Tibial nerve (tissue), 4 donors: ENCODE measurements around the gene GALNT10. TPM values are rescaled to one million over a fixed set of nuclear protein-coding genes. Genes with fewer than 3 reads are reported as not detected.

Experiments
- DNase-seq, 2 donors: peaks; one replicate each; pipeline ENCODE4 v3.0.0-alpha.2; 2019; ENCODE audit warnings: low spot score in 2 of 2
- H3K27ac ChIP-seq, 4 donors: fragments of 200-600 bp; sonication (generic) in 3 of 4; one replicate each; pipeline ENCODE4 v1.5.1; 2017 to 2019; ENCODE audit warnings: mild to moderate bottlenecking in 1 of 4
- H3K27me3 ChIP-seq, 2 donors: fragments of 200-600 bp; sonication (generic) in 1 of 2; one replicate each; pipeline versions ENCODE4 v1.5.1 to v1.6.0; 2017 to 2019
- H3K36me3 ChIP-seq, 3 donors: fragments of 200-600 bp; sonication (generic); one replicate each; pipeline ENCODE4 v1.5.1; 2018 to 2019
- H3K4me1 ChIP-seq, 4 donors: fragments of 200-600 bp; sonication (generic) in 3 of 4; one replicate each; pipeline ENCODE4 v1.5.1; 2017 to 2019
- H3K4me3 ChIP-seq, 4 donors: fragments of 200-600 bp; sonication (generic) in 3 of 4; one replicate each; pipeline ENCODE4 v1.5.1; 2017 to 2019; ENCODE audit warnings: mild to moderate bottlenecking in 1 of 4, moderate library complexity in 1 of 4
- H3K9me3 ChIP-seq, 4 donors: fragments of 200-600 bp; sonication (generic) in 3 of 4; one replicate each; pipeline ENCODE4 v1.5.1; 2017 to 2019
- EP300 ChIP-seq, 2 donors: sonication (generic); formaldehyde crosslinking; IDR thresholded peaks; one replicate each; pipeline ENCODE4 v1.6.1; 2017; ENCODE audit warnings: antibody characterized with exemption in 2 of 2, mild to moderate bottlenecking in 1 of 2
- POLR2A ChIP-seq, 2 donors: fragments of 450-650 bp; IDR thresholded peaks; one replicate each; pipeline ENCODE4 v1.6.1; 2017; ENCODE audit warnings: antibody characterized with exemption in 2 of 2, mild to moderate bottlenecking in 2 of 2, moderate library complexity in 2 of 2
- whole genome bisulfite sequencing, 2 donors: methylation state at CpG; one replicate each; pipeline ENCODE4 v1.1.5; 2018; 5-methylcytosine and 5-hydroxymethylcytosine counted together
- total RNA-seq, 4 donors: library from RNA; depleted of rRNA; stranded (reverse); fragments of >200 nt; gene quantifications; one replicate each; pipeline ENCODE4 v1.1.0, GENCODE V29; 2016
- TF ChIP-seq, protein P1 (sequence below), 5 experiments: fragments of 200-600 bp in 3 of 5; fragments of 450-650 bp in 2 of 5; sonication (generic) in 3 of 5; IDR thresholded peaks; one replicate each; pipeline ENCODE4 v1.5.1; 2016 to 2019; ENCODE audit warnings: antibody characterized with exemption in 5 of 5, mild to moderate bottlenecking in 3 of 5, moderate library complexity in 2 of 5

Gene GALNT10
- total RNA-seq, 4 donors from 2014 or later, result 24.1 to 41.2 (median 26.7) TPM

DNA sequence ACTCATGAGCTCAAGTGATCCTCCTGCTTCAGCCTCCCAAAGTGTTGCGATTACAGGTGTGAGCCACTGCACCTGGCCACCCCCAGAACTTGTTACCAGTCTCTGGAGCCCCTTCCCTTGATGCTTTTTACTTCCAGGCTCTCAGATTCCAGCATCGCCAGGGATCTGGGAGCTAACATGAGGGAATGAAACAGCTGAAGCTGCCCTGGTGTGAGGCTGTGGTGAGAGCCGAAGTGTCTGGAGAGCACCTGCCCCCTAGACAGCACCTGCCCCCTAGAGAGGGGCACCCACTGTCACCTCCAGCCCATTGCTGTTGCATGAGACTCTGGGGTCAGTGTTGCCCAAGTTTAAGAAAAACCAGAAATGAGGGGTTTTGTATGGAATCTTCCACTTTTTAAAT lies 131.0 kb downstream of the GALNT10 start:
- Histone ChIP-seq H3K9me3 (no peaks in the 10 kb centered on the region), H3K27ac (no peak overlapping the region), H3K27me3 (no peaks in the 10 kb centered on the region), H3K4me3 (no peak overlapping the region), H3K36me3 (peaks cover 0 to 11% (median 0%) of the 10 kb centered on the region in 3 donors), H3K4me1 (peaks cover 0 to 20% (median 0%) of the 10 kb centered on the region in 4 donors)
- DNase-seq, result no peak
- TF ChIP-seq POLR2A (IDR thresholded peaks at IDR 0.05), result no peak
- no peak for TF ChIP-seq EP300 (IDR thresholded peaks at IDR 0.05)
- TF ChIP-seq, protein P1, sequence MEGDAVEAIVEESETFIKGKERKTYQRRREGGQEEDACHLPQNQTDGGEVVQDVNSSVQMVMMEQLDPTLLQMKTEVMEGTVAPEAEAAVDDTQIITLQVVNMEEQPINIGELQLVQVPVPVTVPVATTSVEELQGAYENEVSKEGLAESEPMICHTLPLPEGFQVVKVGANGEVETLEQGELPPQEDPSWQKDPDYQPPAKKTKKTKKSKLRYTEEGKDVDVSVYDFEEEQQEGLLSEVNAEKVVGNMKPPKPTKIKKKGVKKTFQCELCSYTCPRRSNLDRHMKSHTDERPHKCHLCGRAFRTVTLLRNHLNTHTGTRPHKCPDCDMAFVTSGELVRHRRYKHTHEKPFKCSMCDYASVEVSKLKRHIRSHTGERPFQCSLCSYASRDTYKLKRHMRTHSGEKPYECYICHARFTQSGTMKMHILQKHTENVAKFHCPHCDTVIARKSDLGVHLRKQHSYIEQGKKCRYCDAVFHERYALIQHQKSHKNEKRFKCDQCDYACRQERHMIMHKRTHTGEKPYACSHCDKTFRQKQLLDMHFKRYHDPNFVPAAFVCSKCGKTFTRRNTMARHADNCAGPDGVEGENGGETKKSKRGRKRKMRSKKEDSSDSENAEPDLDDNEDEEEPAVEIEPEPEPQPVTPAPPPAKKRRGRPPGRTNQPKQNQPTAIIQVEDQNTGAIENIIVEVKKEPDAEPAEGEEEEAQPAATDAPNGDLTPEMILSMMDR (IDR thresholded peaks at IDR 0.05), result no peak
- 67 to 83% methylated on average over 3 of the region's 3 CpGs for WGBS, 2 donors

DNA sequence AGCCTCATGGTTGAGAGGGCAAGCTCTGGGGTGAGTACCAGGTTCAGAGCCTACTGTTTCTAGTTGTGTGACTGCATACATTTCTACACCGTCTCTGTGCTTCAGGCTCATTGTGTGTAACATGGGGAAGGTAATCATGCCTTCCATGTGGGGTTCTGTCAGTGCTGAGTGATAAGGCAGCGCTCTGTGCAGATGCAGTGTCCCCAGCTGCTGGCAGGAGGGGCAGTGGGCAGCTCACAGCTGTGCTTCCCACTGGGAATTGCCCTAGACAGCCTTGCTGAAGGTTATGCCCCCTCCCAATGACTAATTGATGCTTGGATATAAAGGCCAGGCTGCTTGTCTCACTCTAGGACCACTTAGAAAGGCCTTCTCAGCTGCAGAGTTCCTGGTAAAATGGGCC lies 133.5 kb downstream of the GALNT10 start:
- no peak for DNase-seq
- no peaks in the 10 kb centered on the region for H3K27me3 ChIP-seq
- H3K36me3 ChIP-seq, result peaks cover 0 to 11% (median 0%) of the 10 kb centered on the region in 3 donors
- no peak overlapping the region for H3K4me3 ChIP-seq
- WGBS, 2 donors, result 91 to 100% methylated on average over 2 of the region's 2 CpGs
- peaks cover 0 to 20% (median 0%) of the 10 kb centered on the region in 4 donors for H3K4me1 ChIP-seq
- H3K9me3 ChIP-seq, result no peaks in the 10 kb centered on the region
- no peak overlapping the region for H3K27ac ChIP-seq
- TF ChIP-seq POLR2A (IDR thresholded peaks at IDR 0.05) (no peak), EP300 (IDR thresholded peaks at IDR 0.05) (no peak)
- TF ChIP-seq, protein P1 (IDR thresholded peaks at IDR 0.05), result no peak

DNA sequence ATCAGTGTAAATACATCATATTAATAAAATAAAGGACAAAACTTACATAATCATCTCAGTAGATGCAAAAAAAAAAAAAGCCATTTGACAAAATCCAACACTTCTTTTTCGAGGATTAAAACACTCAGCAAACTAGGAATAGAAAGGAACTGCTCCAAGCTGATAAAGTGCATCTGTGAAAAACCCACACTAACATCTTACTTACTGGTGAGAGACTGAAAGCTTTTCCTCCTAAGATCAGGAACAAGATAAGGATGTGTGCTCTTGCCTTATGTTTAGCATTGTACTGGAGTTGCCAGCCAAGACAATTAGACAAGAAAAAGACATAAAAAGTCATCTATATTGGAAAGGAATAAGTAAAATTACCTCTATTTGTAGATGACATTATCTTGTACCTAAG lies 135.0 kb downstream of the GALNT10 start:
- no peaks in the 10 kb centered on the region for H3K9me3 ChIP-seq
- H3K36me3 ChIP-seq, result peaks cover 0 to 17% (median 0%) of the 10 kb centered on the region in 3 donors
- 92 to 97% methylated on average over 1 of the region's 1 CpG for WGBS, 2 donors
- TF ChIP-seq POLR2A (IDR thresholded peaks at IDR 0.05) (no peak), EP300 (IDR thresholded peaks at IDR 0.05) (no peak)
- TF ChIP-seq, protein P1 (IDR thresholded peaks at IDR 0.05), result no peak
- no peaks in the 10 kb centered on the region for H3K27me3 ChIP-seq
- no peak overlapping the region for H3K27ac ChIP-seq
- H3K4me3 ChIP-seq, result no peak overlapping the region
- H3K4me1 ChIP-seq, result peaks cover 0 to 7% (median 0%) of the 10 kb centered on the region in 4 donors
- DNase-seq, result no peak

DNA sequence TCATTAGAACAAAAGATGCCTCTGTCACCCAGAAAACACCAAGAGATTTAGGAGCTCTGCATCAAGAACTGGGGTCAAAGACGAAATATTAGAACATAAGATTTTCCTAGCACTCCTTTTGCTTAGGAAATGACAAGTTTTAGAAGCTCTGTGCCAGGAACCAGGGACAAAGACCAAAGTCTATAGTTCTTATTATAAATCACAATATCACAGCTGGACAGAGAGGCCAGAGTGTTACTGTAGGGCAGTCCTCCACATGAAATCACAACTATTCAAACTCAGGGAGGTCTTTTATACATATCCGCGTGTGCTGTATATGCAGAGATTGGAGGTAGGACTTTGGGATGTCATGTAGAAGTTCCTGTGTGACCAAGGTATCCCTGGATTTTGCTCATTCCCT lies 138.5 kb downstream of the GALNT10 start:
- TF ChIP-seq EP300 (IDR thresholded peaks at IDR 0.05) (no peak), POLR2A (IDR thresholded peaks at IDR 0.05) (no peak)
- TF ChIP-seq, protein P1 (IDR thresholded peaks at IDR 0.05), result no peak
- WGBS, 2 donors, result 79 to 83% methylated on average over 3 of the region's 3 CpGs
- DNase-seq, result no peak
- peaks cover 0 to 5% (median 1%) of the 10 kb centered on the region in 4 donors for H3K4me1 ChIP-seq
- H3K9me3 ChIP-seq, result no peaks in the 10 kb centered on the region
- H3K27me3 ChIP-seq, result no peaks in the 10 kb centered on the region
- H3K4me3 ChIP-seq, result no peak overlapping the region
- peaks cover 0 to 29% (median 0%) of the 10 kb centered on the region in 3 donors for H3K36me3 ChIP-seq
- no peak overlapping the region for H3K27ac ChIP-seq

DNA sequence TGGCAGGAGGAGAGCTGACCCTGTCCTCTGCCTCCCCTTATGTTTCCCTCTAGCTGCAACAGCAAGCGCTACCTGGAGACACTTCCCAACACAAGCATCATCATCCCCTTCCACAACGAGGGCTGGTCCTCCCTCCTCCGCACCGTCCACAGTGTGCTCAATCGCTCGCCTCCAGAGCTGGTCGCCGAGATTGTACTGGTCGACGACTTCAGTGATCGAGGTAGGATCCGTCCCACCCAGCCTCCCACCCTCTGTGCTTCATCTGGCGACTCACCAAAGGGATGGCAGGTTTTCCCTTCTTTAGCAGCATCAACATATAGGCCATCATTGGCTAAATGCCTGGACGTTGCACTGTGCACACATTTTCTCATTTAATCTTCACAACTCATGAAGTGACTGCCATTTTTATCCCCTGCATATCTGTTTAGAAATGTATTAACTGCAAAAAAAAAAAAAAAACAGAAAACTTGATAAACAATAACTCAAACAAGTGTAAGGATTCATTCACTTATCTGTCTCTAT lies 139.0 kb downstream of the GALNT10 start:
- no peak for TF ChIP-seq POLR2A (IDR thresholded peaks at IDR 0.05)
- TF ChIP-seq, protein P1 (IDR thresholded peaks at IDR 0.05), result no peak
- no peak for TF ChIP-seq EP300 (IDR thresholded peaks at IDR 0.05)
- no peak for DNase-seq
- H3K4me3 ChIP-seq, result no peak overlapping the region
- H3K9me3 ChIP-seq, result no peaks in the 10 kb centered on the region
- H3K27ac ChIP-seq, result no peak overlapping the region
- WGBS, 2 donors, result 95 to 96% methylated on average over 14 of the region's 14 CpGs
- peaks cover 0 to 9% (median 4%) of the 10 kb centered on the region in 4 donors for H3K4me1 ChIP-seq
- peaks cover 0 to 25% (median 0%) of the 10 kb centered on the region in 3 donors for H3K36me3 ChIP-seq
- H3K27me3 ChIP-seq, result no peaks in the 10 kb centered on the region
